GM21825 (cell line): ENCODE results near the gene CORO1C.

Experiments
- ATAC-seq: cut with Tn5 transposase; IDR thresholded peaks from one replicate; pipeline ENCODE4 v1.9.1; 2021; ENCODE audit warnings: mild to moderate bottlenecking, moderate library complexity; ENCODE audit not compliant: unreplicated experiment

CORO1C gene

DNA sequence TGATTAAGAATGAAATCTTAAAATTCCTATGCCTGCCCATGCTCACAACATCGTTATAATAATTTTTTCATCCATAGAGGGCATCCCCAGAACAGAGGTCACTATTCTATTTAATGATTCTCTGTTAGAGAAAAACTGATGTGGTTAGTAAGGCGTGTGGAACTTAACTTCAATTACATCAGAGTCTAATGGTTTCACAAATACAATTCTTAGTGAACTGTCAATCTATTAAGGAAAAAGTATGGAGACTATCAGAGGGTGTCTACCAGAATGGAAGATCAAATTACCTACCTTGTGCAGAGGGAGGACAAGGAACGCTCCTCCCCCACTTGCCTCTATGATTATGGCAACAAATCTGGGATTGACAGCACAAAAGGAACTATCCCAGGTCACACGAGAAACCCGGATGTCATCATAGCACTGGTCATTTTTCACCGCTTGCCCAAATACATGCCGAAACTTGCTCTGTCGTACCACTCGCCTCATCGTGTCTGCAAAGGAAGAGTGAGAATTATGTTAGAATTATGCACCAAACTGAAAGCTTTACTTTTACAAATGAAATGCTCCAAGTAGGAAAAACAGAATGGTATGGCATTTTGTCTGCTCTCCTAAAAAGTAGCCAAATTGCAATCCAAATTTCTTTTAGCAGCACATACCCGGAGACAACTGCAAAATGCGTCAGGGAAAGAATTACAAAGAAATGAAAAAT lies 30.3 kb downstream of the CORO1C start:
- ATAC-seq, result no peak

GRCh38 chr12:108699955-108700563 lies 31.3 kb downstream of the CORO1C start:
- no peak for ATAC-seq

DNA sequence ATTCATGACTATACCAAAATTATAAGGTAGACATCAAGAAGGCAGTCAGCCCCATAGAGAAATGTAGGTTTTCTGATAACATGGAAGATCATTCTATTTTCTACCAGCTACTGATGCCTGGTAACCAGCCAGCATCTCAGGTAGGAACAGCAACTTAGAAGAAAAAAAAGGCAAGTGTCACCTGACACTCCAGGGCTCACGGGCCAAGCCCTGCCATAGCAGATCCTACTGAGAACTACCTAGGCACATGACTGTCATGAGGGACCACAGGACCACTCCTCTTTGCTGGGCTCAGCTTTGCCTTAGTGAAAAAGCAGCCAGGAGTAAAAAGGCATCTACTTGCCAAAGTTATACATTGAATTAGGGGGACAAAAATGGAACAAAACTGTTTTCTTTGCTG lies 33.4 kb downstream of the CORO1C start:
- ATAC-seq, result no peak

DNA sequence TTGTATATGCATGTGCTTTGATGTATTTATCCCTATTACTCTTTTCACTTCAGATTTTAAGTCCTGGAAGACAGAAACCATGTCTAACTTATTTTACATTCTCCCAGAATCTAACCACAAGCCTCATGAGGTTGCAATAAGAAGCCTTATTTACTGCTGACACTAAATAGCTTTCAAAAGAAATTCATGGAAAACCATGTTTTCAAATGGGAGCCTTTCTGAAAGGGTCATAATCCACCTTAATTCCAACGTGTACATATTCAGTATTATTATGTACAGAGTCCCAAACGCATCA lies 34.4 kb downstream of the CORO1C start:
- ATAC-seq, result no peak

- ATAC-seq, result no peak
Observed at GRCh38 chr12:108696111-108696995, 35.0 kb downstream of the CORO1C start.

GRCh38 chr12:108694812-108695278 lies 36.5 kb downstream of the CORO1C start:
- ATAC-seq, result no peak

GRCh38 chr12:108693751-108694150 lies 37.6 kb downstream of the CORO1C start:
- no peak for ATAC-seq

GRCh38 chr12:108693186-108693730 lies 38.1 kb downstream of the CORO1C start:
- no peak for ATAC-seq

GRCh38 chr12:108691998-108692808 lies 39.1 kb downstream of the CORO1C start:
- ATAC-seq, result peak; percentile 13

DNA sequence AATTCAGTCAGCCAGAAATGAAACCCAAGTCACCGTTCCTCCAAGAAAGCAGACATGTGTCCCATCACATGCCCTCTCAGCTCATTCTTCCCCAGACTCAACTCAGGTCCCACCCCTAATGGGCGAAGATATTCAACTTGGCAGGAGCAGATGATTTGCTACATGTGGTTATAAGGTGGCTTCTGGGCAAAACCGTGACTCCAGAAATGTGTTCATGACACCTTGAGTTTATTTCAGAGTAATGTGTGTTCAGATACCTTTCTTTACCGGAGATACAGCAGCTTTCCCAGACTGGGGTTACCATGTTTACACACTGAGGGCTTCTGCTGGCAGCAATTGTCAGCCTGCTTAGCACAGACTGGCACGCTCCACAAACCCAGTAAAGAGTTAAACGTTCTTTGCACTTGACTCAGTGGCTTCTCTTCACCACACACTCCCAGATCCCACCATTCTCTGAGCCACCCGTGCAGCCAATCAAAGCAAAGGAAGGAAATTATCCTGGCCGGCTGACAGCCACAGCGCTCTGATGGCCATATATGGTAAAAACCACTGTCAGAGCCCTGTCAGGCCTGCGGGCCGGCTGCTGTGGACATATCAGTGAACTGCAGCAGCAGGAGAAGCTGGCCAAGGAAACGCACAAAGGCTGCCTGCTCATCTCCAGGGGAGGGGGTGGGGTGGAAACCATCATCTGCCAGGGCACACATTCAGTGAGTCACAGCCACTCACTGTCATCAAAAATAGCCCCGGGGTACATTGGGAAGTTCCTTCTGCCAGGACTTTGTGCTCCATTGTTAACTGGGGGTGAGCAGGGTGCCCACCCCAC lies 39.9 kb downstream of the CORO1C start:
- ATAC-seq, result peak; percentile 69

- ATAC-seq, result no peak
Observed at GRCh38 chr12:108690542-108691174, 40.7 kb downstream of the CORO1C start.

DNA sequence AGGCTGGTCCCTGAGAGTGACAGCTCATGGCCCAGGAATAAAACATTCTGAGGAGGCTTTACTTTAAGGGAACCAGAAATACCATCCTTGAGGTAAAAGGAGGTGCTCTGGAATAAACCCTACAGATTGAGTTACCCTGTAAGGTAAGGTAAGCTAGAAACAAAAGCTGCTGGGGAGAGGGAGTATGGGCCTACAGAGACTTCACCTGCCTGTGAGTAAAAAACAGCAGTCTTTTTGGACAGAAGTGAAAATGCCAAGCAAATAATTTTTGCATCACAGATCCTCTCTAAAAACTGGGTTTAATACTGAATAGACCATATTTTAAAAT lies 41.2 kb downstream of the CORO1C start:
- ATAC-seq, result no peak

- ATAC-seq, result no peak
Observed at GRCh38 chr12:108689314-108690190, 41.8 kb downstream of the CORO1C start.

GRCh38 chr12:108686780-108687179 lies 44.5 kb downstream of the CORO1C start:
- ATAC-seq, result no peak

- ATAC-seq, result no peak
Observed at GRCh38 chr12:108685469-108686260, 45.7 kb downstream of the CORO1C start.

DNA sequence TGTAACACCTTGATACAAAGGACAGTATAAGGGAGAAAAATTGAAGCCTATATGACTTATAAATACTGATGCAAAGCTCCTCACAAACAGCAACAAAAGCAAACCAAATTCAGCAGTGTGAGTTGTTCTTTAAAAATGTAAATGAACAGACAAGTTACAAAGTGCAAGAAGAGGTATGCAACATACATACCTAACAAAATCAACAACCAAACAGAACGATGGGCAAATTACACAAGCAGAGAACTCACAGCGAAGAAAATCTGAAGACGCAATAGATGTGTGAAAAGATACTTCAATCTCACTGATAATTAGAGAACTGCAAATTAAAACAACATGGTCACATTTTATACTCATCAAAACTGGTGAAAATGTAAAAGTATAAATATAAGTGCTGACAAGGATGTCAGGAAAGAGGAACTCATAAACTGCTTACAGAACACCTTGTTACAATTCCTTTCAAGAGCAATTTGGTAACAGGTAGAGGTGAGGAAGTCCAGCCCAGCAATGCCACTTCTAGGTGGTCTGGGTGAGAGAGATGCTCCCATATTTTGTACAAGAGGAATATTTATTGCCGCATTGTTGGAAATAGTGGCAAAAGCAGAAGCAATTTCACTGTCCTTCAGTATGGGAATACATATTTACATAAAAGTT lies 47.3 kb downstream of the CORO1C start:
- ATAC-seq, result no peak

DNA sequence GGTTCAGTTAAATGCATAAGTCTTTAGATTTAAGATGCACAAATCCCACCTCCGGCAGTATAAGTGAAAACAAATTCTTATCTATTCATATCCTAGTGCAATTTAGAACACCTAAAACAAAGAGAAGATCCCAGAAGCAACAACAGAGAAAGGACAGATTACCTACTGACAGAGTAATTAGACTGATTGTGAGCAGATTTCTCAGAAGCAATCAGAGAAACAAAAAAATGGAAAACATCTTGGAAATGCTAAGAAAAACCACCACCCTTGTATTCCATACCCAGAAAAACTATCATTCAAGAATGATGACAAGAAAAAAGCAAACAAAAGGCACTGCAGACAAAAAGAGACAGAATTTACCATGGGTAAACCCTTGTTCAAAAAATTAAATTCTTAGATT lies 50.0 kb downstream of the CORO1C start:
- no peak for ATAC-seq
